T-helper 2 cell treated with Interferon-gamma antibody and Interleukin-4, amounts not matched to agents 100 ng/mL and 5 ng/mL, for 36 hours (primary cell): ENCODE data around the gene TMEM131. TPM values are rescaled to one million over a fixed set of nuclear protein-coding genes. Genes with fewer than 3 reads are reported as not detected.
"Not testable (repeated sequence)": the region's sequence is repeated elsewhere in the genome, so short reads cannot be mapped to it uniquely, and the experiment has no call there.

ENCODE experiments used
- intact Hi-C: fragments of 100-400 bp; cut with micrococcal nuclease; formaldehyde crosslinking; loops from one replicate; pipeline ENCODE4 v1.15.1; 2023
- total RNA-seq: library from RNA; stranded (reverse); gene quantifications from 2 replicates; pipeline ENCODE4 v1.2.3, GENCODE V29; 2022

TMEM131 gene
- total RNA-seq, 1 donor from 2014 or later, result 34.7 TPM

DNA sequence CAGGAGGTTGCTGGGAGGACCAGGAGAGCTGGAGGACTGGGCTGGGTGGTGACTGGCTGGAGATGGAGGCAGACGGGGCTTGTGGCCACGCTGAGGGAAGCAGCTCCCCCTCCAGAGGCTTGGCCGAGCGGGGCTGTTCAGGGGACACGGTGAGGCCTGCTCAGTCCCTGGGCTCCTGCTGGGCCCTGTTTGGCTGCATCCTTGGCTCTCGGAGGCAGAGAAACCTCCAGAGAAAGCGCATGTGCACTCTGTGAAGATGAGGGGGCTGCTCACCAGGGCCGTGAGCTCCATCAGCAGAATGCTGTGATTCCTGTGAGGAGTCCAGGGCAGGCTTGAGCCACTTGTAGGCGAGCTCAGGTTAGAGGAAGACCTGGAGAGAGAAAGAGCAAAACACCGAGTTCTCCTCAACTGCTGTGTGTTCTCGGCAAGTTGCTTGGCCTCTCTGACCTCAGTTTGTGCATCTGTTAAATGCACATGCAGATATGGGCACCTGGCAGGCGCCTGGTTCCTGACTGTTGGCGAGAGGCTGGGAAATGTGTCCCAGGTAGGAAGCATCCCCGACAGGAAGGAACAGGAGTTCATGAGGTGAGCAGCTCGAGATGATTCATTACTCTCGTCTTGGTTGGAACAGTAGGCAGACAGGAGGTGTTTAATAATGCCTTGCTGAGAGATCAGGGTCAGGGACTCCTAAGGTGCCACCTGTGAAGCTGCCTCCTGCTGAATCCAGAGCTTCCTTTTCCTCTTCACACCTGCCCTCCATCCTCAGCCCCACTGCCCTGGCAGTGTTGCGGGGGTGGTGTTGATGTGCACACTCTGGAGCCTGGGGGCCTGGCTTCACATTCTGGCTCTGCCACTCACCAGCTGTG is 281.4 kb downstream of the TMEM131 start:
- intact Hi-C loops, result no loop called here

DNA sequence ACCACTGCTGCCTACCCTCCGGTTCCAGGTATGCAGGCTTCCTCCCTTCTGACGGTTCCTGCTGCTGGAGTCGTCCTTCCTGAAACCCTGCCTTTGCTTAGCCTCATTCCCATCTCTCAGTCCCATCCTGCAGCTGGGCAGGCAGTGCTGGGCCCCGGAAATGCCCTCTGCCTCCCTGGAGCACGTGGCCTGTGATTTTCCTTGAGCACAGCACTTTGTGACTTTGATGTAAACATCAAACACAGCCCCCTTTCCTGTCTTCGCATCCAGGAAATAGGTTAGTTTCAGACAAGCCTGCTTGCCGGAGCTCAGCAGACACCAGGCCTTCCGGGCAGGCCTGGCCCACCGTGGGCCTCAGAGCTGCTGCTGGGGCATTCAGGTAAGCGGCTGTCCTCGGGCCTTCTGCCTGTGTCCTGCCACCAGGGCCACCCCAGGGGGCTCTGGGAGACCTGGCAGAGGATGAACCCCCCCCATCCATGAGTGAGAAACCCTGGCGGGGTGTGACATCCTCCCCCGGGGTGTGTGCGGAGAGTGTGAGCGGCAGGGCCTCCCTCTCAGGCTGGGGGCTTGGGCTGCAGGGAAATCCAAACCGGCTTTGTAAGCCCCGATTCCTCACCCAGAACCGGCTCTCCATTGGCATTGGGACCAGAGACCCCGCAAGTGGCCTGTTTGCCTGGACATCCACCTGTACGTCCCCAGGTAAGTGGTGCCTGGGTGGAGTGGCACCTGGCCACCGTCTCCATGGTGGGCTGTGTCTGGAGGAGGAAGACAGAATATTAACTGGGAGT is 282.3 kb downstream of the TMEM131 start, which contains the start of gene ZAP70:
ZAP70 (plus strand) TSS at position 281 of the 788 bp plus-strand sequence. CDS start 10,461 bp downstream, outside the sequence.
- intact Hi-C loops, result no loop called here

DNA sequence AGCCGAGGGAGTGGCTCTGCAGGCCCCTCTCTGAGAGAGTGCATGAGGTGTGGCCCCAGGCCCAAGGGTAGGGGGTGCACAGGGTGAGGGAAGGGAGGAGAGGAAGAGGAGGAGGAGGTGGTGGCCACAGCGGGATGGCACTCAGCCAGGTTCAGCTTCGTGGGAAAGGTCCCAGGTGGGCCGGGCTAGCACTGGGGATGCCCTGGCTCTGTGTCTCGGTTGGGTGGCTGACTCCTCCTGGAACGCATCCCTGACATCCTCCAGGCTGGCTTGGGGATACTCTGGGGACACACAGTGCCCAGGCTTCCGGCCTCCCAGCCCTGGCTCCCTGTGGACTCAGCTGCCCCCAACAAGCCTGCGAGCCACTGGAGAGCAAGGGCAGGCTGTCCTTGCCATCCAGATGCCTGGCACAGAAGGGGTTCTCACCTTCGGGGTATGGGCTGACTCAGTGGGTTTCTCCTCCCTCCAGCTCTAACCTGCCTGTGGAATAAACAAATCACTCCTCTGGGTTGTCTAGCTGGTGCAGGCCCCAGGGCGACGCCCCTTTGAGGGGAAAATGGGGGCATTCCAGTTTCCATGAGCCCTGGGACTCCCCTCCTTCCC is 283.0 kb downstream of the TMEM131 start:
- intact Hi-C loops, result no loop called here

DNA sequence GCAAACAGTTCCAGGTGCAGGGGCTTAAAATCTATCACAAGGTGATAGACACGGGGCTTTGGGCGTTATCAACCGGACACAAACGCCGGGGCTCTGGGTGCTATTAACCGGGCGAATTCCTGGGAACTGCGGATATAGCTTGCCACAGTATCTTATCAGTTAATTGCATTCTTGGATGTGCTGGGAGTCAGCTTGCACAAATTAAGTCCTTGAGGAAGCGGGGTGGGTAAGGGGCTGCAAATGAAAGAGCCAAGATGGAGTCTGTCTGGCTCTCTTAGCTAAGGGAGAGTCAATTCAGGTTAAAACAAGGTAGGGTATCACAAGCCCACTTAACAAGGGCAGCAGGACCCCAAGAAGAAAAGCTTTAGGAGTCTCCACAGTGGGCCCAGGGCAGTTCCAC is 283.6 kb downstream of the TMEM131 start:
- intact Hi-C loops, result not testable (repeated sequence)

DNA sequence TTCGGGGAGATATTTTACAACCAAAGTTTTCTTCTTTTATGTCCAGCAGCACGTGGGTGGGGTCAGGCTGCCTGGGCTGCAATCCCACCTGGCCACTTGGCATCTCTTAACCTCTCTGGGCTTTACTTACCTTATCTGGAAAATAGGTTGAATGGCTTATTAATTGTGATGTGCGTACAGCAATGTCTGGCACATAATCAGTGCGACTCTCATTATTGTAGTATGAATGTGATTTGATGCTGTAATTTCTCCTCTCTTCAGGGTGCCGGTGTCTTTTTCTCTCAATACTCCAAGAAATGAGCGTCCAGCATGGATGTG is 284.4 kb downstream of the TMEM131 start:
- intact Hi-C loops, result no loop called here

DNA sequence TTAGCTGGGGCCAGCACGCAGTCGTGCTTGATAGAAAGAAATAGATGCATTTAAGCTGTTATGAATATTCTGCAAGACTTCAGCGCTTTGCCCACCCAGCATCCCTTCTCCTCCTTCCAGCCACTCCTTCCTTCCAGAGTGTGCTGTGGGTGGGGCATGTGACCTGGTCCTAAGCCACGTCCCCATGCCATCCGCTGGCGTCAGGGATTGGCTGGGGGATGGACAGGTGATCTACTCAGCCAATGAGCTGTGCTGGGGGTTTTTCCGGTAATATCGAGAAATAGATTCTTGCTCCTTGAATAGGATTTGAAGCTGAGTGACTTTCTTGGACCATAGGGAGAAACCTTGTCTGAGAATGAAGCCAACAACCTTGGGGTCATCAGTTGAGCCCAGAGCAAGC is 287.1 kb downstream of the TMEM131 start:
- intact Hi-C loops, result no loop called here

DNA sequence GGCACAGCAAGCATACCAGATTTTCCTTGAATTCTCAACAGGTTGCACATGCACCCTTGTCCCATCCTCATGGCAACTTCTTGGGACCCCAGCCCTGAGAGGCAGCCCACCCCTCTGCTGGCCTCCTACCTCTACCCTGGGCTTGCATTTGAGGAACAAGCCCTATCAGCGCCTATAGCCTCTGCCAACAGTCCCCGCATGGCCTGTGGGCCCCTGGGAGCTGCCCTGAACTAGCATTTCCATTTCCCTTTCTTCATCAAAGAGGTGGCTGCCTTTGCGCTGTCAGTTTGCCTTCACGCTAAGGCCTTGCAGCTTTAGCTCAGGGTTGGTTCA is 287.7 kb downstream of the TMEM131 start:
- intact Hi-C loops, result no loop called here

DNA sequence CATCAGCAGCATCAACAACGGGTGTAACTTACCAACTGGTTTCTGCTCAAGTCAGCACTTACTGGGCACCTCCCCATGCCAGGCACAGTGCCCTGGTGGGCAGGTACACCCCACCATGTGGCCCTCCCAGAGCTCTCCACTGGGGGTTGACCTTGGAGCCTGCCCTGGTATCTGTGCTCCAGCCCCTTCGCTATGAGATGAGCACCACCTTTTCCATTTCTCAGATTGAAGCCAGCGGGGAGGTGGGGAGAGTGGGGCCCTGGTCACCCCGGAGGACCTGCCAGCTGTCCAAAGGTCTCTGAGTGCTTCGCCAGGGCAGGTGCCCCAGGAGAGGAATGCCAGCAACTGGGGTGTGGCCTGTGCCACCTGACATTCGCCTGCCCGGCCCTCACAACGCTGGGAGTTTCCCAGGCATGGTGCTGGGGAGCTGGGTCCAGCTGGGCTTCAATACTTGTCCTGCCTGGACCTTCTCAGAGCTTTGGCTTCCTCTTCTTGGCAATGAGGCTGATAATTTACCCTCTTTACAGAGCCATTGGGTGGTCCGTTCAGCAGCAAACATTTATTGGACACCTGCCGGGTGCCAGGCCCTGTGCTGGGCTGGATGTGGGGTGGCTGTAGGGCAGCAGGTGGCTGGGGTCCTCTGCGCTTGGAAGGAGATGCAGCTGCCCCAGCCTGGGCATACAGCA is 288.2 kb downstream of the TMEM131 start:
- intact Hi-C loops, result no loop called here

DNA sequence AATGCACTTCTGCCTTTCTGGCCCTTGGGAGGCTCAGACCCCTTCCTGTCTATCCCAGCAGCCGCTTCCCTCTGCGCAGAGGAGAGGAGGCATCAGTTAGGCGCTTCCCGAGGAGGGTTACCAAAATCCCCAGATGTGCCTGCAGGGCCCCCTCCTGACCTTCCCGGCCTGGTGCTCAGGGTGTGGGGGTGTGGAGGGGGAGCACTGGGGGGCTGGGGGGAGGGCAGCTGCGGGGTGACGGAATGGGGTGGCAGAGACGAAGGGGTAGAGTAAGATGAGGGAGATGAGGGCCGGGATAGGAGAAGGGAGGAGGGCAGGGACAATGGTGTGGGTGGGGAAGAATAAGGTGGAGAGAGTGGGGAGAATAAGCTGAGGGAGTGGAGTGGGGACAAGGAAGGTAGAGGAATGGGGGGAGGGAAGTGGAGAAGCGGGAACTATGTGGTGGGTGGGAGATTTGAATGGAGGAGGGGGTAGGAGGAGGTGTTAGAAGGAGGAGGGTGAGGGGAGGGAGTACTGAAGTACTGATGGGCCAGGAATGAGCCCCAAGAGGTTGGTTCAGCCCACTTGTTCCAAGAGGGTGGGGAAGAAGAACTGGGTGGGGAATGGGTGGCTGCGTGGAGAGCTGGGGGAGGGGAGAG is 288.9 kb downstream of the TMEM131 start:
- intact Hi-C loops, result no loop called here

Other genes starting within 250 kb of the TMEM131 start
- not detected in 2 replicates for gene VWA3B, start 91.2 kb upstream of the TMEM131 start, total RNA-seq